Suprapubic skin (tissue), 3 donors: ENCODE measurements around the gene CD274.

ENCODE experiments used
- POLR2A ChIP-seq, 2 donors: fragments of 450-650 bp; IDR thresholded peaks; one replicate each; pipeline ENCODE4 v1.6.1; 2017; ENCODE audit warnings: antibody characterized with exemption in 2 of 2, mild to moderate bottlenecking in 2 of 2, moderate library complexity in 2 of 2
- TF ChIP-seq, protein P1 (sequence below), 2 donors: fragments of 200-600 bp in 1 of 2; fragments of 450-650 bp in 1 of 2; sonication (generic) in 1 of 2; IDR thresholded peaks; one replicate each; pipeline ENCODE4 v1.5.1; 2016 to 2019; ENCODE audit warnings: antibody characterized with exemption in 2 of 2, mild to moderate bottlenecking in 1 of 2, moderate library complexity in 1 of 2

DNA sequence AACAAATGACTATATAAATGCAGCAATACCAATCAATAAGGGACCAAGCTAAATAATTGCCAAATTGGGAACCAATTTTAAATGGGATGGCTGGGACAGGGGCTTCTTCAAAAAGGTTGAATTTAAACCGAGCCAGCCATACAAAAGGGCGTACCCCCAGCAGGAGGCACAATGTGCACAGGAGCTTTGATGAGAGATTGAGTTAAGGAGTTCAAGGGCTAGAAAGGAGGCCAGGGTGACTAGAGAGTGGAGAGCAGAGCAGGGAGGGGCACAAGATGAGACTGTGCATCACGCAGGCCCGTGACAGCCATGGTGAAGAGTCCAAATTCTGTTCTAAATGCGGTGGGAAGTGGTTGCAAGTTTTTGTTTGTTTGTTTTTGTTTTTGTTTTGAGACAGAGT lies 36.6 kb downstream of the CD274 start:
- TF ChIP-seq, protein P1, sequence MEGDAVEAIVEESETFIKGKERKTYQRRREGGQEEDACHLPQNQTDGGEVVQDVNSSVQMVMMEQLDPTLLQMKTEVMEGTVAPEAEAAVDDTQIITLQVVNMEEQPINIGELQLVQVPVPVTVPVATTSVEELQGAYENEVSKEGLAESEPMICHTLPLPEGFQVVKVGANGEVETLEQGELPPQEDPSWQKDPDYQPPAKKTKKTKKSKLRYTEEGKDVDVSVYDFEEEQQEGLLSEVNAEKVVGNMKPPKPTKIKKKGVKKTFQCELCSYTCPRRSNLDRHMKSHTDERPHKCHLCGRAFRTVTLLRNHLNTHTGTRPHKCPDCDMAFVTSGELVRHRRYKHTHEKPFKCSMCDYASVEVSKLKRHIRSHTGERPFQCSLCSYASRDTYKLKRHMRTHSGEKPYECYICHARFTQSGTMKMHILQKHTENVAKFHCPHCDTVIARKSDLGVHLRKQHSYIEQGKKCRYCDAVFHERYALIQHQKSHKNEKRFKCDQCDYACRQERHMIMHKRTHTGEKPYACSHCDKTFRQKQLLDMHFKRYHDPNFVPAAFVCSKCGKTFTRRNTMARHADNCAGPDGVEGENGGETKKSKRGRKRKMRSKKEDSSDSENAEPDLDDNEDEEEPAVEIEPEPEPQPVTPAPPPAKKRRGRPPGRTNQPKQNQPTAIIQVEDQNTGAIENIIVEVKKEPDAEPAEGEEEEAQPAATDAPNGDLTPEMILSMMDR (IDR thresholded peaks at IDR 0.05): no peak
- no peak for TF ChIP-seq POLR2A (IDR thresholded peaks at IDR 0.05)
